SH-SY5Y (cell line): ENCODE data around the gene ZNF91.

Experiments used
- GATA2 ChIP-seq: IDR thresholded peaks from 2 replicates; pipeline ENCODE4 v1.6.1; 2011; ENCODE audit warnings: mild to moderate bottlenecking, low read depth, low read length
- GATA3 ChIP-seq: IDR thresholded peaks from 2 replicates; pipeline ENCODE4 v1.6.1; 2011; ENCODE audit warnings: low read depth, mild to moderate bottlenecking, low read length, moderate library complexity

DNA sequence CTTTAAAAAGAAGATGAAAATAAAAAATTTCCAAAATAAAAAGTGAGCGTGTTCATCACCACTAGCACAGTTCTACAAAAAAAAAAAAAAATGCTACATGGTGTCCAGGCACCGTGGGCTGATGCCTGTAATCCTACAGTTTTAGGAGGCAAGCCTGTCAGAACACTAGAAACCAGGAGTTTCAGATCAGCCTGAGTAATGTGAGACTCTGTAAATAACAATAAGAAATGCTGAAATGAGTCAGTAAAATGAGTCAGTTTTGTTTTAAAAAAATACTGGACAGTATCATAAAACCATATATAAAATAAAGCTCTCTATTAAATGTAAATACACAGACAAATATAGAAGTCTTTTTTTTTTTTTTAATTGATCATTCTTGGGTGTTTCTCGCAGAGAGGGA is 30.0 kb downstream of the ZNF91 start:
- no peak for TF ChIP-seq GATA2
- TF ChIP-seq GATA3, result no peak
